ENCODE data around the gene AQP5. TPM values are rescaled to one million over a fixed set of nuclear protein-coding genes. Genes with fewer than 3 reads are reported as not detected.

Gene AQP5
- total and polyA plus RNA-seq, 8 donors: 0.41 to 2.8 (median 1.2) TPM

- H3K27ac ChIP-seq: no peak overlapping the region
- H3K4me1 ChIP-seq: peaks cover 0 to 3% (median 0%) of the 10 kb centered on the region in 3 donors
- no peak overlapping the region for H3K4me3 ChIP-seq
- DNase-seq (peak in 1 of 6 donors; percentile 50), ATAC-seq (no peak), FAIRE-seq (no peak)
- H3K9me3 ChIP-seq: no peaks in the 10 kb centered on the region
- intact Hi-C loops (cut with DNase I): loop anchor here in 2 of 3 donors (5.0 kb wide), 2 partner anchors 87 to 92 kb away; partner anchors contain the start of gene ASIC1 (in 1 of the 2)
- TF ChIP-seq, protein P1, sequence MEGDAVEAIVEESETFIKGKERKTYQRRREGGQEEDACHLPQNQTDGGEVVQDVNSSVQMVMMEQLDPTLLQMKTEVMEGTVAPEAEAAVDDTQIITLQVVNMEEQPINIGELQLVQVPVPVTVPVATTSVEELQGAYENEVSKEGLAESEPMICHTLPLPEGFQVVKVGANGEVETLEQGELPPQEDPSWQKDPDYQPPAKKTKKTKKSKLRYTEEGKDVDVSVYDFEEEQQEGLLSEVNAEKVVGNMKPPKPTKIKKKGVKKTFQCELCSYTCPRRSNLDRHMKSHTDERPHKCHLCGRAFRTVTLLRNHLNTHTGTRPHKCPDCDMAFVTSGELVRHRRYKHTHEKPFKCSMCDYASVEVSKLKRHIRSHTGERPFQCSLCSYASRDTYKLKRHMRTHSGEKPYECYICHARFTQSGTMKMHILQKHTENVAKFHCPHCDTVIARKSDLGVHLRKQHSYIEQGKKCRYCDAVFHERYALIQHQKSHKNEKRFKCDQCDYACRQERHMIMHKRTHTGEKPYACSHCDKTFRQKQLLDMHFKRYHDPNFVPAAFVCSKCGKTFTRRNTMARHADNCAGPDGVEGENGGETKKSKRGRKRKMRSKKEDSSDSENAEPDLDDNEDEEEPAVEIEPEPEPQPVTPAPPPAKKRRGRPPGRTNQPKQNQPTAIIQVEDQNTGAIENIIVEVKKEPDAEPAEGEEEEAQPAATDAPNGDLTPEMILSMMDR (IDR thresholded peaks at IDR 0.05): no peak
- H3K36me3 ChIP-seq: no peaks in the 10 kb centered on the region
- H3K27me3 ChIP-seq: no peaks in the 10 kb centered on the region
- WGBS, 2 donors: 57 to 58% methylated on average over 10 of the region's 10 CpGs
Measured at GRCh38 chr12:49970658-49971057, 9.0 kb downstream of the AQP5 start.

- no peaks in the 10 kb centered on the region for H3K27me3 ChIP-seq
- WGBS, 2 donors: 69 to 76% methylated on average over 6 of the region's 6 CpGs
- H3K4me3 ChIP-seq: no peak overlapping the region
- FAIRE-seq (no peak), ATAC-seq (no peak), DNase-seq (no peak)
- no peak overlapping the region for H3K27ac ChIP-seq
- H3K36me3 ChIP-seq: no peaks in the 10 kb centered on the region
- TF ChIP-seq, protein P1 (IDR thresholded peaks at IDR 0.05): no peak
- peaks cover 0 to 3% (median 0%) of the 10 kb centered on the region in 3 donors for H3K4me1 ChIP-seq
- intact Hi-C loops (cut with DNase I): loop anchor here in 2 of 3 donors (5.0 kb wide), 2 partner anchors 86 to 91 kb away; partner anchors contain the start of gene ASIC1 (in 1 of the 2)
- no peaks in the 10 kb centered on the region for H3K9me3 ChIP-seq
Measured at GRCh38 chr12:49971141-49971540, 9.5 kb downstream of the AQP5 start.

DNA sequence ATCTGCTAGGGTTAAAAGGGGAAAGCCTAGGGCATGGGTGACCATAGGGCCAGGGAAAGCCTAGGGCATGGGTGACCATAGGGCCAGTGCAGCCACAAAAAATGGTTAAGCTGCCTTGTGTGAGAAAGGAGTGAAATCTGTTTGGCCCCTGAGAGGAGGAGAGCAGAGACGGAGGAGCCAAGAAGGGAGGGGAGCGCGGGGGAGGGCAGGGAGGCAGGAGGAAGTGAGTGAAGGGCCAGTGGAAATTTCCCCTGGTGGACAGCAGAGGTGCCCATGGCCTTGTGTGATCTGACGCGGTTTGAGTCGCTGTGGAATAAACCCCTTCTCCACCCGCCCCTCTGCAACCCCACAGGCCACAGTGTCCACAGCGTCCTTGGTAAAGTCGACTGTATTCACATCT, 10.5 kb downstream of the AQP5 start:
- intact Hi-C loops (cut with DNase I): loop anchor here in 2 of 3 donors (5.0 kb wide), 2 partner anchors 85 to 90 kb away; partner anchors contain the start of gene ASIC1 (in 1 of the 2)
- Histone ChIP-seq H3K27ac (no peak overlapping the region), H3K36me3 (no peaks in the 10 kb centered on the region), H3K4me1 (peaks cover 0 to 3% (median 0%) of the 10 kb centered on the region in 3 donors), H3K4me3 (no peak overlapping the region), H3K27me3 (no peaks in the 10 kb centered on the region), H3K9me3 (no peaks in the 10 kb centered on the region)
- FAIRE-seq (no peak), DNase-seq (no peak), ATAC-seq (no peak)
- 72 to 77% methylated on average over 9 of the region's 9 CpGs for WGBS, 2 donors
- TF ChIP-seq, protein P1 (IDR thresholded peaks at IDR 0.05): no peak

DNA sequence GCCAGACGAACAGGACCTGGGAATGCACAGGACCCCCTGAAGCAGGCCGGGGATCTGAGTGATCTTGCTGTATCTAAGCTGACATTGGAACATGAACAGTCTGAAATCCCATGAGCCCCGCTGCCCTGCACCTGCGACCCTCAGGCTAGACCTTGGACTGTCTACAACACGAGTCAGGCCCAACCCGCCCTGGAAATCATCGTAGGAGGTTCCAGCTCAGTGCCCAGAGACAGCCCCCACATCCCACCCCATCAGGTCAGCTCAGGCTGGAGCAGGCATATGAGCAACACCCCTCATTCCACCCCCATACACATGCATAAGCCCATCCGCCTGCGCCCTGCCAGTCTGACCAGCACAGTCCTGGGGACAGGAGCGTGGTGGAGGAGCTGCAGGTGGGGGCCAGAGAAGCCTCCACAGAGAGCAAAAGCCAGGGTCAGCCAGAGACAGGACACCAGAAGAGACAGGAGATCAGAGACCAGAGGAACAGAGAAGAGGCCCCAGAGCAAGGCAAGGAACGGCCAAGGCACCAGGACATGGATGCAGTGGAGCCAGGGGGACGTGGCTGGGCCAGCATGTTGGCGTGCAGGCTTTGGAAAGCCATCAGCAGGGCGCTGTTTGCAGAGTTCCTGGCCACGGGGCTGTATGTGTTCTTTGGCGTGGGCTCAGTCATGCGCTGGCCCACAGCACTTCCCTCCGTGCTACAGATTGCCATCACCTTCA, 11.1 kb downstream of the AQP5 start, which contains the start of gene AQP6:
AQP6 (plus strand) TSS at position 307 of the 720 bp plus-strand sequence; CDS start at position 534, 227 bp downstream.
- FAIRE-seq: no peak
- 73 to 76% methylated on average over 18 of the region's 18 CpGs for WGBS, 2 donors
- no peaks in the 10 kb centered on the region for H3K9me3 ChIP-seq
- no peaks in the 10 kb centered on the region for H3K27me3 ChIP-seq
- H3K36me3 ChIP-seq: no peaks in the 10 kb centered on the region
- intact Hi-C loops (cut with DNase I): loop anchor here in 2 of 3 donors (5.0 kb wide), 2 partner anchors 84 to 90 kb away; partner anchors contain the start of gene ASIC1 (in 1 of the 2)
- TF ChIP-seq, protein P1 (IDR thresholded peaks at IDR 0.05): no peak
- DNase-seq: no peak
- no peak within 1 kb of the TSS for H3K4me3 ChIP-seq
- no peaks in the 10 kb centered on the region for H3K4me1 ChIP-seq
- no peak for ATAC-seq
- H3K27ac ChIP-seq: no peak within 1 kb of the TSS

Measured in pancreas (tissue), 10 donors.